Gastroesophageal sphincter (tissue), 3 donors: ENCODE data around the gene ETS1.

ENCODE experiments used
- EP300 ChIP-seq: sonication (generic); formaldehyde crosslinking; IDR thresholded peaks from one replicate; pipeline ENCODE4 v1.6.1; 2017; ENCODE audit warnings: antibody characterized with exemption, mild to moderate bottlenecking
- POLR2A ChIP-seq, 2 donors: fragments of 450-650 bp; IDR thresholded peaks; one replicate each; pipeline ENCODE4 v1.6.1; 2017; ENCODE audit warnings: antibody characterized with exemption in 2 of 2, mild to moderate bottlenecking in 2 of 2, moderate library complexity in 1 of 2
- TF ChIP-seq, protein P1 (sequence below), 4 experiments: fragments of 200-600 bp in 2 of 4; fragments of 450-650 bp in 2 of 4; sonication (generic) in 1 of 4; IDR thresholded peaks; one replicate each; pipeline ENCODE4 v1.5.1; 2017 to 2019; ENCODE audit warnings: antibody characterized with exemption in 4 of 4, mild to moderate bottlenecking in 2 of 4, moderate library complexity in 2 of 4

DNA sequence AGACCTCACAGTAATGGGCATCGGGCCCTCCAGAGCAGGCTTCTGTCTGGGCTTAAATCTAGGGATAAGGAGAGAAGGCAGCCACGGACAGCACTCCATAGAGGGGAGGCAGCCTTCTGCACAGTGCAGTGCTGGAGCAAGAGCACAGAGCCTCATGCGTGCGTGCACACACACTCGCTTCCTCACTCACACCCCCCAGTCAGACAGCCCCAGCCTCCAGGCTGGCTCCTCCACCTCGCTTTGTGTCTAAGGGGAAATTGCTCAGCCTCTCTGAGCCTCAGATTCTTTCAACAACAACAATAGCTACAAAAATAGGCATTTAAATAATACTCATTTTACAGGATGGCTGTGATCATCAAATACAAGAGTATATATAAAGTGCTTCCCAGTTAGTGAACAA is 26.7 kb upstream of the ETS1 start:
- TF ChIP-seq, protein P1, sequence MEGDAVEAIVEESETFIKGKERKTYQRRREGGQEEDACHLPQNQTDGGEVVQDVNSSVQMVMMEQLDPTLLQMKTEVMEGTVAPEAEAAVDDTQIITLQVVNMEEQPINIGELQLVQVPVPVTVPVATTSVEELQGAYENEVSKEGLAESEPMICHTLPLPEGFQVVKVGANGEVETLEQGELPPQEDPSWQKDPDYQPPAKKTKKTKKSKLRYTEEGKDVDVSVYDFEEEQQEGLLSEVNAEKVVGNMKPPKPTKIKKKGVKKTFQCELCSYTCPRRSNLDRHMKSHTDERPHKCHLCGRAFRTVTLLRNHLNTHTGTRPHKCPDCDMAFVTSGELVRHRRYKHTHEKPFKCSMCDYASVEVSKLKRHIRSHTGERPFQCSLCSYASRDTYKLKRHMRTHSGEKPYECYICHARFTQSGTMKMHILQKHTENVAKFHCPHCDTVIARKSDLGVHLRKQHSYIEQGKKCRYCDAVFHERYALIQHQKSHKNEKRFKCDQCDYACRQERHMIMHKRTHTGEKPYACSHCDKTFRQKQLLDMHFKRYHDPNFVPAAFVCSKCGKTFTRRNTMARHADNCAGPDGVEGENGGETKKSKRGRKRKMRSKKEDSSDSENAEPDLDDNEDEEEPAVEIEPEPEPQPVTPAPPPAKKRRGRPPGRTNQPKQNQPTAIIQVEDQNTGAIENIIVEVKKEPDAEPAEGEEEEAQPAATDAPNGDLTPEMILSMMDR (IDR thresholded peaks at IDR 0.05), result no peak
- TF ChIP-seq EP300, result no peak
- no peak for TF ChIP-seq POLR2A (IDR thresholded peaks at IDR 0.05)
